ENCODE data around the gene STK17B.

Gene STK17B

DNA sequence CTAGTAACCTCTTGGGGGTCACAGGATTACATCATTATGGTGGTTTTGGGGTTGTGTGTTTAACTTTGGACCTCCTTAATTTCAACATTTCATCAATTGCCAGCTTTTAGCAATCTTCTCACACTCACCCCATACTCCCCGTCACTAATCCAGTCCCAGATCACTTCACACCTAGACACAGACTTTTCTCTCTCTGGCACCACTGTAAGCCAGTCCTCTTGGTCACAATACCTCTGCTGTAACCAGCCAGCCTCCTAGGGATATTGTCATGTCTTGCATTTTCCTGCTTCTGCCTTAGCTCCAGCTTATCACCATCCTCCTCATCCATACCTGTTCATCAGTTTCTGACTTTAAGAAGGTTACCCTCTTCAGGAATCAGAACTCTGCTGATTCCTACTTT is 1.6 kb upstream of the STK17B start:
- H3K27ac ChIP-seq (ENCODE audit: insufficient read depth, low read depth, low read length, poor library complexity, severe bottlenecking), result no peak overlapping the region
- H3K27me3 ChIP-seq (ENCODE audit: control insufficient read depth, insufficient read depth, low read length, poor library complexity, severe bottlenecking), result peaks cover 26% of the 10 kb centered on the region
- peaks cover 5% of the 10 kb centered on the region for H3K4me1 ChIP-seq (ENCODE audit: control insufficient read depth, insufficient read depth, low read length)
- no peak overlapping the region for H3K4me3 ChIP-seq (ENCODE audit: insufficient read depth, low read depth, low read length)
- no peaks in the 10 kb centered on the region for H3K36me3 ChIP-seq (ENCODE audit: control insufficient read depth, insufficient read depth, low read length)
- H3K9me3 ChIP-seq (ENCODE audit: control insufficient read depth, low read length), result no peaks in the 10 kb centered on the region
- 90% methylated on average over 1 of the region's 1 CpG for WGBS, 2 experiments

DNA sequence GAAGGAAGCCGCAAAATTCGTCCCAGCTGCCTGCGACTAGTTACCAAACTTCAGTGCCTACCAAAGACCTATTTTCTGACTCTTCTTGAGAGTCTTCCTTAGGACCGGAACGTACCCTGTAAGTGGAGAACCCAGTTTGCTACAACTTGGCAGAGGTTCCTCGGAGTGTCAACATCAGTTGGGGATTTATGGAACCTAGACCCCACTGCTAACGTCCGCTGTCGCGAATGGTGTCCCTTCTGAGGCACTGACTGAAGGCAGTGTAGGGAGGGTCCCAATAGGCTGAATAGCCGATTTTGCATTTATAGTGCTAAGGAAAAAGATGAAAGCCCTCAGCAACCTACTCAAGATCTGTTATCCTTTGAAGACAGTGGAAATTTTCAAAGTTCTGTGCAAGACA is 568 bp upstream of the STK17B start:
- Histone ChIP-seq H3K4me1 (ENCODE audit: control insufficient read depth, insufficient read depth, low read length) (peaks cover 14% of the 10 kb centered on the region), H3K27ac (ENCODE audit: insufficient read depth, low read depth, low read length, poor library complexity, severe bottlenecking) (no peak overlapping the region), H3K36me3 (ENCODE audit: control insufficient read depth, insufficient read depth, low read length) (no peaks in the 10 kb centered on the region), H3K4me3 (ENCODE audit: insufficient read depth, low read depth, low read length) (peak overlapping the region; percentile 98), H3K9me3 (ENCODE audit: control insufficient read depth, low read length) (no peaks in the 10 kb centered on the region), H3K27me3 (ENCODE audit: control insufficient read depth, insufficient read depth, low read length, poor library complexity, severe bottlenecking) (peaks cover 26% of the 10 kb centered on the region)
- 14% methylated on average over 11 of the region's 11 CpGs for WGBS, 2 experiments

DNA sequence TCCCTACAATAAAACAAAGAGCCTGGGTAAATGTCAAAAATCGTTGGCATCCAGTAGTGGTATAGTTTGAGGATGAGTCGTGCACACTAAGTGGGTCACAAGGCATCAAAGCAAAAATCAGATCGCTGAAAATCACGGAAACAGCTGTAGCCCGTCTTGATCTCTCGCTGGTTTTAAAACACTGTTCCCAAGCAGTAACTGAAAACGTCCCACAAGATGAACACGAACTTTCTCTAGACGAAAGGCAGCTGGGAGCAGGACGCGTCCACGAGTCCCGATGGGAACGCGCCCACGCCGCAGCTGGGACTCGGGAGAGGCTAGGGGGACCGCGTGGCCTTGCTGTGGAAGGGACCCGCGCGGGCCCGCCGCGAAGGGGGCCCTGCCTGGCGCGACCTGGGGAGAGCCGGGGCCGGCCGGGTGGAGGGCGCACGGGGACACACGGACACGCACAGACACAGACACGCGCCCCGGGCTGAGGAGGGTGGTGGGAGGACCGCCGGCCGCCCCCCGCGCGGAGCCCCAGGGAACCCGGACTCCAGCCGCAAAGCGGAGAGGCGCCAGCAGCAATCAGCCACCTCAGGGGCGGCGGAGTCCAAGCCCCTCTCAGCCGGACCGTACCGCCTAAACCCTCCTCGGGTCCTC is 651 bp downstream of the STK17B start:
- peaks cover 26% of the 10 kb centered on the region for H3K27me3 ChIP-seq (ENCODE audit: control insufficient read depth, insufficient read depth, low read length, poor library complexity, severe bottlenecking)
- H3K27ac ChIP-seq (ENCODE audit: insufficient read depth, low read depth, low read length, poor library complexity, severe bottlenecking), result peak overlapping the region; percentile 83
- peak overlapping the region; percentile 98 for H3K4me3 ChIP-seq (ENCODE audit: insufficient read depth, low read depth, low read length)
- no peaks in the 10 kb centered on the region for H3K9me3 ChIP-seq (ENCODE audit: control insufficient read depth, low read length)
- peaks cover 14% of the 10 kb centered on the region for H3K4me1 ChIP-seq (ENCODE audit: control insufficient read depth, insufficient read depth, low read length)
- no peaks in the 10 kb centered on the region for H3K36me3 ChIP-seq (ENCODE audit: control insufficient read depth, insufficient read depth, low read length)
- WGBS, 2 experiments, result 0 to 1% methylated on average over 54 of the region's 54 CpGs

DNA sequence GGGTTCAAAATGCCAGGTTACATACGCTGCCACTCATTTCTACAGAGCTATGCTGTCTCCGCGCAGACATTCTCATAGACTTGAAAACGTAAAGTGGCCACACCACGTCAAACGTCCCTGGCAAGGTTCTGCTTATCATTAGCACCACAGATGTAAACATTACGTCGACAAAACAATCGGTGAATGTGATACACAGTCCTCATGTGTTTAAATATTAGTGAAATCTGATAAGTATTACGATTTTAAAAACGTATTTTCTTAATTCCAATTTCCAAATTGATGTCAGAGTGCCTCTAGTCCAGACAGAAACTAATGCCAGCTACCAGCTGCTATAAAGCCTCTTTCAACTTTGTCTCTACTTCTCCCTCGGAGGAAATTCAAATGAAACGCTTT is 1.2 kb downstream of the STK17B start:
- Histone ChIP-seq H3K27ac (ENCODE audit: insufficient read depth, low read depth, low read length, poor library complexity, severe bottlenecking) (no peak overlapping the region), H3K36me3 (ENCODE audit: control insufficient read depth, insufficient read depth, low read length) (no peaks in the 10 kb centered on the region), H3K27me3 (ENCODE audit: control insufficient read depth, insufficient read depth, low read length, poor library complexity, severe bottlenecking) (peaks cover 26% of the 10 kb centered on the region), H3K9me3 (ENCODE audit: control insufficient read depth, low read length) (no peaks in the 10 kb centered on the region), H3K4me3 (ENCODE audit: insufficient read depth, low read depth, low read length) (peak overlapping the region; percentile 98), H3K4me1 (ENCODE audit: control insufficient read depth, insufficient read depth, low read length) (peaks cover 14% of the 10 kb centered on the region)
- 10 to 15% methylated on average over 8 to 13 of the region's 13 CpGs for WGBS, 2 experiments

DNA sequence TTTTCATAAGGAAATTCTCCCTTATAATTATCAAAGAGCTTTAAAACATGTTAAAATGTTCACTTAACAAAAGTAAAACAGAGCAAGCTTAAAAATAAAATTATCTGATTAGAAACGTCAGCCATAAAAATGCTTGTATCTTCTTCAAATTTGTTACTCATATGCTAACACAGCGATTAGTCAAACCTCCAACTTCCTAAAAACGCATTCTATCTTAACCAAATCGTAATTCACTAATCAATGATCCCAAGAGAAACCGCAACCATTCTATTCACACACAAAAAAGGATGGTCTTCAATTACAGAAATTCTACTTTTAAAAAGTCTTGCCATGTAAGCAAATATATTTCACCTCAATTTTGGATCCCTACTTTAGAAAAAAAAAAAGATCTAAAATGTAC is 1.9 kb downstream of the STK17B start:
- Histone ChIP-seq H3K4me3 (ENCODE audit: insufficient read depth, low read depth, low read length) (no peak overlapping the region), H3K36me3 (ENCODE audit: control insufficient read depth, insufficient read depth, low read length) (no peaks in the 10 kb centered on the region), H3K27me3 (ENCODE audit: control insufficient read depth, insufficient read depth, low read length, poor library complexity, severe bottlenecking) (peaks cover 26% of the 10 kb centered on the region), H3K4me1 (ENCODE audit: control insufficient read depth, insufficient read depth, low read length) (peaks cover 14% of the 10 kb centered on the region), H3K9me3 (ENCODE audit: control insufficient read depth, low read length) (no peaks in the 10 kb centered on the region), H3K27ac (ENCODE audit: insufficient read depth, low read depth, low read length, poor library complexity, severe bottlenecking) (no peak overlapping the region)
- 89 to 91% methylated on average over 5 of the region's 5 CpGs for WGBS, 2 experiments

DNA sequence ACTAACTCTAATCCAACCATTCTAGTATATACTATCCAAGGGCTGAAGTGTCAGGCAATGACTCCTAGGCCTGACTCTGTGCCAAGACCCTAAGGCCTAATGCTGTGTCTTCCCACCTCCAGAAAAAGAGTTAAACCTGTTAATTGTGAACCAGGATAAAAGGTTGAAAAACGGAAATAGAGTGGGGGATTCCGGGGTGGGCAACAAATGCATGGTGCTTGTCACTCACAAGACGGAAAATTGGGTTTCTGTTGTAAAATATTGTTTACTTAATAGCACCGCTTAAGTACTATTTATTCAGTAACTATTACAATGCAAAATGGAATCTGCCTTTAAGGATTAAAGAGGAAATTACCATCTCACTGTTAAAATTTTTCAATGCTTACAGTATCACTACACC is 3.2 kb downstream of the STK17B start:
- H3K4me3 ChIP-seq (ENCODE audit: insufficient read depth, low read depth, low read length), result no peak overlapping the region
- no peaks in the 10 kb centered on the region for H3K36me3 ChIP-seq (ENCODE audit: control insufficient read depth, insufficient read depth, low read length)
- H3K27me3 ChIP-seq (ENCODE audit: control insufficient read depth, insufficient read depth, low read length, poor library complexity, severe bottlenecking), result peaks cover 16% of the 10 kb centered on the region
- H3K4me1 ChIP-seq (ENCODE audit: control insufficient read depth, insufficient read depth, low read length), result peaks cover 14% of the 10 kb centered on the region
- H3K27ac ChIP-seq (ENCODE audit: insufficient read depth, low read depth, low read length, poor library complexity, severe bottlenecking), result no peak overlapping the region
- no peaks in the 10 kb centered on the region for H3K9me3 ChIP-seq (ENCODE audit: control insufficient read depth, low read length)
- 63 to 76% methylated on average over 3 of the region's 4 CpGs for WGBS, 2 experiments

DNA sequence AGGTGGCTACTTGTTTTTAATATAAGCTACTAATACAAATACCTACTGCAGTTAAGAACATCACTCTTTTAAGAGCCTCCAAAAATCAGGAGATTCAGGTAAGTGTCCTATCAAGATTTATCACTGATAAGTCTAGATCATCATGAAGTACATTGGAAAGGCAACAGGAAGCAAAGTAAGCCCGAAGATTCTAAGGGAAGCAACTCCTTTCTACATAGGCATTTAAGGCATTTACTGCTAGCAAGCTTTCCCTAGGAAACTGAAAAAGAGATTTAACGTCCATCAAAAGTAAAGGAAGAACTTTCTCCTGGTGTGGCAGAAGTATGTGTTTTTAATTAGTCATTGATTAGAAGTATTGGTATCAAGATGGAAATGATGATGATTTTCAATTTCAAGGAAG is 3.7 kb downstream of the STK17B start:
- WGBS, 2 experiments, result 69 to 81% methylated on average over 2 of the region's 2 CpGs
- no peak overlapping the region for H3K27ac ChIP-seq (ENCODE audit: insufficient read depth, low read depth, low read length, poor library complexity, severe bottlenecking)

DNA sequence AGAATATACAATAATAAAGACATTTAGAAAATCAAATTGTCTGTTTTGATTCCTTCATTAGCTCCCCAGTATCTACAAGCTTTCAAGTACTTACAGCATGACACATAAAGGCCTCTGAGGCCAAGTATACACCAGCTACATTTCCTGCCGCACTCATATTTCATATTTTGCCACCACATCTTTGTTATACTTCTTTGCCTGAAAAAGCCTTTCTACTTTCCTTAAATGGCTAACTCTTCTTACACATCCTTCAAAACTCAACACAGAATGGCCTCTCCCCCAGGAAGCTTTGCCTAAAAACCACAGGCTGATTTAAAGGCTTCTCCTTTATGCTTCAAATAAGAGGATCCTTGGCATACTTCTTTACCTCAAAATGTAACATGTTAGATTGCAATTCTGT is 4.5 kb downstream of the STK17B start:
- WGBS, 2 experiments, result 94 to 96% methylated on average over 1 of the region's 1 CpG
- Histone ChIP-seq H3K27me3 (ENCODE audit: control insufficient read depth, insufficient read depth, low read length, poor library complexity, severe bottlenecking) (peaks cover 2% of the 10 kb centered on the region), H3K4me1 (ENCODE audit: control insufficient read depth, insufficient read depth, low read length) (peaks cover 14% of the 10 kb centered on the region), H3K4me3 (ENCODE audit: insufficient read depth, low read depth, low read length) (no peak overlapping the region), H3K9me3 (ENCODE audit: control insufficient read depth, low read length) (no peaks in the 10 kb centered on the region), H3K27ac (ENCODE audit: insufficient read depth, low read depth, low read length, poor library complexity, severe bottlenecking) (no peak overlapping the region), H3K36me3 (ENCODE audit: control insufficient read depth, insufficient read depth, low read length) (peaks cover 4% of the 10 kb centered on the region)

More for the DNA sequence above, 3.7 kb downstream of the STK17B start:
- Histone ChIP-seq H3K9me3 (ENCODE audit: control insufficient read depth, low read length) (no peaks in the 10 kb centered on the region), H3K36me3 (ENCODE audit: control insufficient read depth, insufficient read depth, low read length) (no peaks in the 10 kb centered on the region), H3K4me3 (ENCODE audit: insufficient read depth, low read depth, low read length) (no peak overlapping the region), H3K4me1 (ENCODE audit: control insufficient read depth, insufficient read depth, low read length) (peaks cover 14% of the 10 kb centered on the region), H3K27me3 (ENCODE audit: control insufficient read depth, insufficient read depth, low read length, poor library complexity, severe bottlenecking) (peaks cover 10% of the 10 kb centered on the region)

DNA sequence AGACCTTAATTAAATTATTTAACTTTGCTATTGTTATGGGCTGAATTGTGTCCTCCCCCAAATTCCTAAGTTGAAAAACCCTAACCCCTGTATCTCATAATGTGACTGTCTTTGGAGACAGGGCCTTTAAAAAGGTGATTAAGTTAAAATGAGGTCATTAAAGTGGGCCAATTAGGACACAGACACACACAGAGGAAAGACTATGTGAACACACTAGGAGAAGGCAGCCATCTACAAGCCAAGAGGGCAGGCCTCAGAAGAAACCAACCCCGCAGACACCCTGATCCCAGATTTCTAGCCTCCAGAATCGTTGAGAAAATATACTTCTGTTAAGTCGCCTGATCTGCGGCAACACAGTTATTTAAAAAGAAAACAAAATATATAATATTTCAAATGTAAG is 6.4 kb downstream of the STK17B start:
- Histone ChIP-seq H3K4me3 (ENCODE audit: insufficient read depth, low read depth, low read length) (no peak overlapping the region), H3K27ac (ENCODE audit: insufficient read depth, low read depth, low read length, poor library complexity, severe bottlenecking) (no peak overlapping the region), H3K9me3 (ENCODE audit: control insufficient read depth, low read length) (no peaks in the 10 kb centered on the region), H3K36me3 (ENCODE audit: control insufficient read depth, insufficient read depth, low read length) (peaks cover 4% of the 10 kb centered on the region), H3K4me1 (ENCODE audit: control insufficient read depth, insufficient read depth, low read length) (peaks cover 16% of the 10 kb centered on the region), H3K27me3 (ENCODE audit: control insufficient read depth, insufficient read depth, low read length, poor library complexity, severe bottlenecking) (no peaks in the 10 kb centered on the region)
- WGBS, 2 experiments, result 80 to 96% methylated on average over 2 of the region's 4 CpGs

DNA sequence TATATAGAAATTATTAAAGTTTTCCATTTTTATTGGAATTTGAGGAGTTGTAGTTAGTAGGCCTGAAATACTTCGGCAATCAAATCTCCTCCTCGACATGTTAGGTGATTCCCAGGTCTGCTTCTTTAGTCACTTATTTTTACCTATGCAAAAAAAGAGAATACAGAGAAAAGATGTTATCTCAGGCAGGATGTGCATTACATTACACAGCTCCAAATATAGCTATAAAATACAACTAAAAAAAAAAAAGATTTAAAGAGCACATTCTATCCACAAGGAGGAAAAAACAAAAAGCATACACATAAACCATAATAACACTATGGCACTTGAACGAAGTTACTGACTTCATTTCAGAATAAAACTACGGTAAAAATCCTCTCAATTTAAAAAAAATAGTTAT is 8.1 kb downstream of the STK17B start:
- H3K4me3 ChIP-seq (ENCODE audit: insufficient read depth, low read depth, low read length), result no peak overlapping the region
- no peak overlapping the region for H3K27ac ChIP-seq (ENCODE audit: insufficient read depth, low read depth, low read length, poor library complexity, severe bottlenecking)
- peaks cover 15% of the 10 kb centered on the region for H3K4me1 ChIP-seq (ENCODE audit: control insufficient read depth, insufficient read depth, low read length)
- H3K9me3 ChIP-seq (ENCODE audit: control insufficient read depth, low read length), result no peaks in the 10 kb centered on the region
- 94% methylated on average over 2 of the region's 4 CpGs; no CpG with 5 or more reads in 1 of the 2 experiments for WGBS, 2 experiments
- H3K36me3 ChIP-seq (ENCODE audit: control insufficient read depth, insufficient read depth, low read length), result peaks cover 4% of the 10 kb centered on the region
- H3K27me3 ChIP-seq (ENCODE audit: control insufficient read depth, insufficient read depth, low read length, poor library complexity, severe bottlenecking), result no peaks in the 10 kb centered on the region

Data from ectodermal cell (in vitro differentiated cells).